Spleen (tissue), 7 donors: Measurements from ENCODE around the gene ITGA2.

Experiments
- CTCF ChIP-seq, 11 experiments: fragments of 200-600 bp in 7 of 11; fragments of 450-650 bp in 4 of 11; sonication (generic) in 4 of 11; IDR thresholded peaks in 8 of 11; conservative IDR thresholded peaks in 3 of 11; 1 replicate in 7 of 11; 2 replicates in 4 of 11; pipeline versions ENCODE4 v1.4.0 to v1.8.0; 2016 to 2021; ENCODE audit warnings: antibody characterized with exemption in 11 of 11, inconsistent platforms in 4 of 11, mild to moderate bottlenecking in 1 of 11
- POLR2AphosphoS5 ChIP-seq, 3 donors: sonication (generic); formaldehyde crosslinking; IDR thresholded peaks; one replicate each; pipeline ENCODE4 v1.5.1; 2017; ENCODE audit warnings: antibody characterized with exemption in 3 of 3
- donor health status: DM: no; HTN: no; CAD: no; lungs with moderate emphysema.
- donor health status: DM: no; HTN: no; CAD: no.
- donor health status: DM: no; HTN: no; CAD: no.

GRCh38 chr5:53113947-53114346 is 124.8 kb downstream of the ITGA2 start:
- TF ChIP-seq CTCF (IDR thresholded peaks at IDR 0.05 in 8 of 11, conservative IDR thresholded peaks at IDR 0.05 in 3 of 11) (no peak), POLR2AphosphoS5 (IDR thresholded peaks at IDR 0.05) (no peak)
